ENCODE data around the gene RAB3GAP2.

- TF ChIP-seq POLR2AphosphoS5 (IDR thresholded peaks at IDR 0.05; ENCODE audit: borderline replicate concordance, low read depth, low read length) = no peak
- TF ChIP-seq EZH2 (IDR thresholded peaks at IDR 0.05) = no peak
- no peak for TF ChIP-seq FOXP2 (optimal IDR thresholded peaks at IDR 0.05; ENCODE audit: control extremely low read depth, extremely low read length, insufficient read depth)
Measured at GRCh38 chr1:220274251-220274855, 2.1 kb upstream of the RAB3GAP2 start.

All from SK-N-MC (cell line).